ENCODE measurements around the gene TEX26.

TEX26 gene

GRCh38 chr13:30900952-30901749 is 31.3 kb upstream of the TEX26 start:
- no peaks in the 10 kb centered on the region for H3K4me1 ChIP-seq (ENCODE audit: low read length)
- no peaks in the 10 kb centered on the region for H3K27me3 ChIP-seq (replicated peaks; ENCODE audit: insufficient read depth, low read length)
- DNase-seq = no peak
- H3K9me3 ChIP-seq (replicated peaks; ENCODE audit: insufficient read depth, low read length) = no peaks in the 10 kb centered on the region
- no peak overlapping the region for H2AFZ ChIP-seq (ENCODE audit: low read length)
- H3K4me3 ChIP-seq (ENCODE audit: low read length) = no peak overlapping the region
- no peaks in the 10 kb centered on the region for H3K9me2 ChIP-seq (replicated peaks; ENCODE audit: insufficient read depth, low read length)
- H3K9ac ChIP-seq (ENCODE audit: low read length) = no peak overlapping the region
- no peaks in the 10 kb centered on the region for H3K79me2 ChIP-seq (ENCODE audit: low read length)
- no peaks in the 10 kb centered on the region for H3K36me3 ChIP-seq (replicated peaks; ENCODE audit: insufficient read depth, low read length)
- TF ChIP-seq EZH2 (optimal IDR thresholded peaks at IDR 0.05; ENCODE audit: low read depth, low read length) = no peak
- TF ChIP-seq, protein P1, sequence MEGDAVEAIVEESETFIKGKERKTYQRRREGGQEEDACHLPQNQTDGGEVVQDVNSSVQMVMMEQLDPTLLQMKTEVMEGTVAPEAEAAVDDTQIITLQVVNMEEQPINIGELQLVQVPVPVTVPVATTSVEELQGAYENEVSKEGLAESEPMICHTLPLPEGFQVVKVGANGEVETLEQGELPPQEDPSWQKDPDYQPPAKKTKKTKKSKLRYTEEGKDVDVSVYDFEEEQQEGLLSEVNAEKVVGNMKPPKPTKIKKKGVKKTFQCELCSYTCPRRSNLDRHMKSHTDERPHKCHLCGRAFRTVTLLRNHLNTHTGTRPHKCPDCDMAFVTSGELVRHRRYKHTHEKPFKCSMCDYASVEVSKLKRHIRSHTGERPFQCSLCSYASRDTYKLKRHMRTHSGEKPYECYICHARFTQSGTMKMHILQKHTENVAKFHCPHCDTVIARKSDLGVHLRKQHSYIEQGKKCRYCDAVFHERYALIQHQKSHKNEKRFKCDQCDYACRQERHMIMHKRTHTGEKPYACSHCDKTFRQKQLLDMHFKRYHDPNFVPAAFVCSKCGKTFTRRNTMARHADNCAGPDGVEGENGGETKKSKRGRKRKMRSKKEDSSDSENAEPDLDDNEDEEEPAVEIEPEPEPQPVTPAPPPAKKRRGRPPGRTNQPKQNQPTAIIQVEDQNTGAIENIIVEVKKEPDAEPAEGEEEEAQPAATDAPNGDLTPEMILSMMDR (IDR thresholded peaks at IDR 0.05; ENCODE audit: low read length) = no peak
- TF ChIP-seq EZH2phosphoT487 (IDR thresholded peaks at IDR 0.05; ENCODE audit: low read length) = no peak
- H3K27ac ChIP-seq (ENCODE audit: low read length) = no peak overlapping the region
- H3K4me2 ChIP-seq (ENCODE audit: low read depth, low read length) = no peak overlapping the region
- no peaks in the 10 kb centered on the region for H4K20me1 ChIP-seq (ENCODE audit: insufficient read depth, low read length)
- no peaks in the 10 kb centered on the region for H3F3A ChIP-seq (ENCODE audit: insufficient read depth, low read length)

GRCh38 chr13:30904043-30904442 is 28.4 kb upstream of the TEX26 start:
- no peaks in the 10 kb centered on the region for H3K36me3 ChIP-seq (replicated peaks; ENCODE audit: insufficient read depth, low read length)
- no peaks in the 10 kb centered on the region for H4K20me1 ChIP-seq (ENCODE audit: insufficient read depth, low read length)
- H3K9me3 ChIP-seq (replicated peaks; ENCODE audit: insufficient read depth, low read length) = no peaks in the 10 kb centered on the region
- TF ChIP-seq, protein P1 (IDR thresholded peaks at IDR 0.05; ENCODE audit: low read length) = no peak
- TF ChIP-seq EZH2phosphoT487 (IDR thresholded peaks at IDR 0.05; ENCODE audit: low read length) (no peak), EZH2 (optimal IDR thresholded peaks at IDR 0.05; ENCODE audit: low read depth, low read length) (no peak)
- DNase-seq = no peak
- H3K4me2 ChIP-seq (ENCODE audit: low read depth, low read length) = no peak overlapping the region
- H3K9me2 ChIP-seq (replicated peaks; ENCODE audit: insufficient read depth, low read length) = no peaks in the 10 kb centered on the region
- no peaks in the 10 kb centered on the region for H3K79me2 ChIP-seq (ENCODE audit: low read length)
- no peaks in the 10 kb centered on the region for H3K27me3 ChIP-seq (replicated peaks; ENCODE audit: insufficient read depth, low read length)
- no peaks in the 10 kb centered on the region for H3F3A ChIP-seq (ENCODE audit: insufficient read depth, low read length)
- H2AFZ ChIP-seq (ENCODE audit: low read length) = no peak overlapping the region
- H3K4me3 ChIP-seq (ENCODE audit: low read length) = no peak overlapping the region
- no peak overlapping the region for H3K9ac ChIP-seq (ENCODE audit: low read length)
- H3K27ac ChIP-seq (ENCODE audit: low read length) = no peak overlapping the region
- no peaks in the 10 kb centered on the region for H3K4me1 ChIP-seq (ENCODE audit: low read length)

- Histone ChIP-seq H3K79me2 (ENCODE audit: low read length) (no peaks in the 10 kb centered on the region), H3K4me1 (ENCODE audit: low read length) (no peaks in the 10 kb centered on the region), H3K36me3 (replicated peaks; ENCODE audit: insufficient read depth, low read length) (no peaks in the 10 kb centered on the region), H3K4me2 (ENCODE audit: low read depth, low read length) (no peak within 1 kb of the TSS), H3K9me3 (replicated peaks; ENCODE audit: insufficient read depth, low read length) (no peaks in the 10 kb centered on the region), H3K9me2 (replicated peaks; ENCODE audit: insufficient read depth, low read length) (no peaks in the 10 kb centered on the region), H4K20me1 (ENCODE audit: insufficient read depth, low read length) (no peaks in the 10 kb centered on the region), H3K27ac (ENCODE audit: low read length) (no peak within 1 kb of the TSS), H2AFZ (ENCODE audit: low read length) (no peak within 1 kb of the TSS), H3K4me3 (ENCODE audit: low read length) (no peak within 1 kb of the TSS), H3K27me3 (replicated peaks; ENCODE audit: insufficient read depth, low read length) (no peaks in the 10 kb centered on the region), H3F3A (ENCODE audit: insufficient read depth, low read length) (no peaks in the 10 kb centered on the region), H3K9ac (ENCODE audit: low read length) (no peak within 1 kb of the TSS)
- TF ChIP-seq EZH2phosphoT487 (IDR thresholded peaks at IDR 0.05; ENCODE audit: low read length) (no peak), EZH2 (optimal IDR thresholded peaks at IDR 0.05; ENCODE audit: low read depth, low read length) (no peak)
- TF ChIP-seq, protein P1 (IDR thresholded peaks at IDR 0.05; ENCODE audit: low read length) = no peak
- no peak for DNase-seq
Observed at GRCh38 chr13:30905932-30906383, 26.5 kb upstream of the TEX26 start, which contains the start of gene MEDAG. Gene MEDAG (plus strand): TSS chr13:30906271. CDS start chr13:30906516, 245 bp downstream.

Data from MM.1S (cell line).